22Rv1 (cell line): ENCODE measurements around the gene CC2D2A.

Experiments used
- ZFX ChIP-seq: fragments of 450-650 bp; IDR thresholded peaks from 2 replicates; pipeline ENCODE4 v1.6.1; 2017; ENCODE audit warnings: antibody characterized with exemption, borderline replicate concordance
- TF ChIP-seq, protein P1 (sequence below): fragments of 450-650 bp; IDR thresholded peaks from 2 replicates; pipeline ENCODE4 v1.5.1; 2017; ENCODE audit warnings: mild to moderate bottlenecking

DNA sequence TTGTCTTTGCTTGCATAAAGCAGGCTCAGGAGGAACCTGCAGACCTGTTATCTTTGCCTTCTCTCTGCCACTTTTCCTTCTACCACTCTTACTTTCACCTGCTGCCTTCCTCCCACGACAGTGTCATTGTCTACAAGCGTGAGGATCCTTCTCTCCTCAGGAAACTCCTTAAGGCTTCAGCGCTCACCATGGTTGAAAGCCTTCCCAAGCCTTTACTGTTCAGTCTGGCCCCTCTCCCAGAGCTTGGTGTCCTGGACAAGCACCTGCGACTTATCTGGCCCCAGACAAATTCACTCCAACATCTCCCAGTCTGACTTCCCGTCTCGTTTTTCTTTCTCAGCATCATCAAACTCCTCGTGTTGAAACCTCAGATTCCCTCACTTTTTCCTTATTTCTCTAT is 31.0 kb downstream of the CC2D2A start:
- TF ChIP-seq, protein P1, sequence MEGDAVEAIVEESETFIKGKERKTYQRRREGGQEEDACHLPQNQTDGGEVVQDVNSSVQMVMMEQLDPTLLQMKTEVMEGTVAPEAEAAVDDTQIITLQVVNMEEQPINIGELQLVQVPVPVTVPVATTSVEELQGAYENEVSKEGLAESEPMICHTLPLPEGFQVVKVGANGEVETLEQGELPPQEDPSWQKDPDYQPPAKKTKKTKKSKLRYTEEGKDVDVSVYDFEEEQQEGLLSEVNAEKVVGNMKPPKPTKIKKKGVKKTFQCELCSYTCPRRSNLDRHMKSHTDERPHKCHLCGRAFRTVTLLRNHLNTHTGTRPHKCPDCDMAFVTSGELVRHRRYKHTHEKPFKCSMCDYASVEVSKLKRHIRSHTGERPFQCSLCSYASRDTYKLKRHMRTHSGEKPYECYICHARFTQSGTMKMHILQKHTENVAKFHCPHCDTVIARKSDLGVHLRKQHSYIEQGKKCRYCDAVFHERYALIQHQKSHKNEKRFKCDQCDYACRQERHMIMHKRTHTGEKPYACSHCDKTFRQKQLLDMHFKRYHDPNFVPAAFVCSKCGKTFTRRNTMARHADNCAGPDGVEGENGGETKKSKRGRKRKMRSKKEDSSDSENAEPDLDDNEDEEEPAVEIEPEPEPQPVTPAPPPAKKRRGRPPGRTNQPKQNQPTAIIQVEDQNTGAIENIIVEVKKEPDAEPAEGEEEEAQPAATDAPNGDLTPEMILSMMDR: no peak
- TF ChIP-seq ZFX: no peak
